CD4-positive, alpha-beta memory T cell (primary cell): Measurements from ENCODE around the gene BBS2. TPM values are rescaled to one million over a fixed set of nuclear protein-coding genes. Genes with fewer than 3 reads are reported as not detected.

Experiments
- CTCF ChIA-PET: fragments of 350-600 bp; sonication (Branson Sonifier 250); formaldehyde crosslinking; loops from one replicate; lab custom pipeline; 2021; ENCODE audit warnings: inconsistent platforms; ENCODE audit not compliant: partially characterized antibody; lab: Charles Lee
- POLR2A ChIA-PET: fragments of 350-600 bp; sonication (Branson Sonifier 250); formaldehyde crosslinking; loops from one replicate; lab custom pipeline; 2021; ENCODE audit not compliant: partially characterized antibody; lab: Charles Lee
- DNase-seq, 5 donors: peaks; one replicate each; pipeline versions ENCODE4 v3.0.0 to v3.0.0-alpha.2; 2020 to 2022; ENCODE audit warnings: mixed read lengths in 1 of 5
- H3K27ac ChIP-seq: one replicate; pipeline ENCODE4 v1.7.0; 2013; ENCODE audit warnings: low read depth, low read length
- H3K27me3 ChIP-seq: 2 replicates; pipeline ENCODE4 v1.7.0; 2013; ENCODE audit warnings: mild to moderate bottlenecking, low read length, moderate library complexity; ENCODE audit not compliant: insufficient read depth
- H3K36me3 ChIP-seq: 2 replicates; pipeline ENCODE4 v1.7.0; 2013; ENCODE audit warnings: mild to moderate bottlenecking, low read length, moderate library complexity; ENCODE audit not compliant: insufficient read depth
- H3K4me1 ChIP-seq: 2 replicates; pipeline ENCODE4 v1.7.0; 2013; ENCODE audit warnings: mild to moderate bottlenecking, low read length, moderate library complexity; ENCODE audit not compliant: insufficient read depth
- H3K4me3 ChIP-seq, 2 donors: one replicate each; pipeline ENCODE4 v1.7.0; 2013; ENCODE audit warnings: low read length in 2 of 2, mild to moderate bottlenecking in 1 of 2
- H3K9me3 ChIP-seq, 2 donors: one replicate each; pipeline ENCODE4 v1.7.0; 2013; ENCODE audit warnings: low read length in 2 of 2, control low read depth in 1 of 2; ENCODE audit not compliant: control insufficient read depth in 1 of 2
- H3K27ac Mint-ChIP-seq, 7 donors: one replicate each; pipeline ENCODE4 v1.8.0; 2020 to 2021; ENCODE audit warnings: mixed read lengths in 7 of 7, mild to moderate bottlenecking in 6 of 7, inconsistent platforms in 3 of 7, moderate library complexity in 3 of 7
- H3K27me3 Mint-ChIP-seq, 2 donors: one replicate each; pipeline ENCODE4 v1.8.0; 2020 to 2021; ENCODE audit warnings: mixed read lengths in 2 of 2
- H3K36me3 Mint-ChIP-seq, 2 donors: one replicate each; pipeline ENCODE4 v1.8.0; 2020 to 2021; ENCODE audit warnings: mixed read lengths in 2 of 2, inconsistent platforms in 1 of 2, mild to moderate bottlenecking in 1 of 2
- H3K4me1 Mint-ChIP-seq, 4 donors: one replicate each; pipeline ENCODE4 v1.8.0; 2020 to 2021; ENCODE audit warnings: mixed read lengths in 4 of 4, mild to moderate bottlenecking in 1 of 4
- H3K4me3 Mint-ChIP-seq, 8 donors: one replicate each; pipeline ENCODE4 v1.8.0; 2020 to 2021; ENCODE audit warnings: mixed read lengths in 8 of 8, mild to moderate bottlenecking in 7 of 8, moderate library complexity in 6 of 8, inconsistent platforms in 3 of 8
- H3K9me3 Mint-ChIP-seq, 8 donors: one replicate each; pipeline ENCODE4 v1.8.0; 2020 to 2021; ENCODE audit warnings: mixed read lengths in 8 of 8, mild to moderate bottlenecking in 5 of 8, inconsistent platforms in 3 of 8, moderate library complexity in 1 of 8
- intact Hi-C: fragments of 100-400 bp; cut with micrococcal nuclease; formaldehyde crosslinking; loops from one replicate; pipeline ENCODE4 v1.15.1; 2023
- polyA plus RNA-seq, 2 donors: library from polyadenylated mRNA; unstranded; fragments of 300-500 nt; fragmentation: Illumina TruSeq; gene quantifications; one replicate each; pipeline ENCODE4 v1.2.3, GENCODE V29; 2021
- total RNA-seq, 2 experiments: library from RNA; stranded (reverse); gene quantifications; one replicate each; pipeline ENCODE4 v1.2.3, GENCODE V29; 2021

Gene BBS2
- total and polyA plus RNA-seq, 4 experiments from 2014 or later: 36.6 to 96.0 (median 67.5) TPM

DNA sequence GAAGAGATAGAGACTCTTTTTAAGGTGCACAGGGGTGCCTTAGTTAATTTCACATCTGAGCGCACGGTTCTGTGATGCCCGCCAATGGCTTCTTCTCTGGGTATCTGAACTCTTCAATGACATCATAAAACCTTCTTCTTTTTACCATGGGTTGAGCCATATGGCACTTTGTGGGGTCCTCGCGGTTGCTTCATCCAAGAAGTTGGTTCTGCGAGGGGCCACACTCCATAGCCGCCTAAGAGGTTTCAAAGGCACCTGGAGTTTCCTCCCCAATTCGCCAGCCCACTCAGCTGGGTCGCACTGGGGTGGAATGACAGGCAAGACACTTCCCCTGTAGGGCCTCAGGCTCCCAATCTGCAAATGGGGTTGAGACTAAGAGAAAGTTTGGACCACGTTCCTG, 34.6 kb upstream of the BBS2 start:
- H3K4me1 ChIP-seq: no peaks in the 10 kb centered on the region
- Mint-ChIP-seq H3K27ac (no peak overlapping the region), H3K4me3 (no peak overlapping the region), H3K4me1 (peaks cover 0 to 4% (median 0%) of the 10 kb centered on the region in 4 donors), H3K9me3 (no peaks in the 10 kb centered on the region), H3K27me3 (peaks cover 12 to 18% of the 10 kb centered on the region in 2 donors), H3K36me3 (no peaks in the 10 kb centered on the region)
- no peaks in the 10 kb centered on the region for H3K27me3 ChIP-seq
- H3K27ac ChIP-seq: no peak overlapping the region
- H3K36me3 ChIP-seq: no peaks in the 10 kb centered on the region
- CTCF ChIA-PET: no interaction called here
- H3K9me3 ChIP-seq: no peaks in the 10 kb centered on the region
- intact Hi-C loops: no loop called here
- no peak for DNase-seq
- POLR2A ChIA-PET: no interaction called here
- no peak overlapping the region for H3K4me3 ChIP-seq

DNA sequence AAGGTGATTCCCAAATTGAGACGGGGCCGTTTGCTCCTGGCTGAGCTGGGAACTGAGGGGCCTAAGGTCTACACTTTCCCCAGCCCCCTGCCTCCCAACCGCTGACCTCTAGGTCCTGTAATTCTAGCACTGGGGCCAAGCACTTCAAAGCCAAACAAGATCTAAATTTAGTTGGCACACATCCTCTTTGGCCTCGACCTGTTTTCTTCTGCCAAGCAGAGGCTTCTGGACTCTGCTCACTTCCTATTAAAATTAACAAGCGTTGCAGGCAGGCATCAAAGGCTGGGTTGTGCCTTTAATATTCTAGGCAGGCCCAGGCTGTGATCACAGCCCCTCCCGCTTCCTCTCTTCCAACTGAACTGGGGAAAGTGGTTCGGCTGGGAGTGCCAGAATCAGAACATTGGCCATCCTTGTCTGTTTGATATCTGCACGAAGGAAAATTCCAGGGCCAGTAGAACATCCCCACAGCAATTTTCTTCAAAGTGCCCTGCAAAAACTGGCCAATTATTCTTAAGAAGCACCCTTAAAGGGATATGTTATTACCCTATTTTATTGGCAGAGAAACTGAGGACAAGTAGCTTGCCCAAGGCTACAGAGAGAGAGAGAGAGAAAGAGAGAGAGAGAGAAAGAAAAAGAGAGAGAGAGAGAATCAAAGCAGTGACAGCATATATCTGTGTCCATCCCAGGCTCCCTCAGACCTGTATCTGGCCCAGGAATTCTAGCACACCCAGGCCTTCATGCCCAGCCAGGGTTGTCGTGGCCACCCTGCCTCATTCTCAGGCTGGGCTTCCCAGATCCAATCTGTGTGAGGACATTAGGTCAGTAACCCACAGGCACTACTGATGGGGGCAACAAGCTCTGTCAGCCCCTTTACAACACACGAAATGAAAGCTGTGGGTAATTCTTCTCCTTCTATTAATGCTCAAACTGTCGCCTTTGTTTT, 32.2 kb upstream of the BBS2 start:
- Histone ChIP-seq H3K27me3 (no peaks in the 10 kb centered on the region), H3K4me3 (no peak overlapping the region), H3K9me3 (no peaks in the 10 kb centered on the region), H3K4me1 (peaks cover 13% of the 10 kb centered on the region), H3K36me3 (no peaks in the 10 kb centered on the region), H3K27ac (no peak overlapping the region)
- peaks cover 11 to 14% of the 10 kb centered on the region in 2 donors for H3K27me3 Mint-ChIP-seq
- no peak for DNase-seq
- intact Hi-C loops: no loop called here
- no peak overlapping the region for H3K27ac Mint-ChIP-seq
- ChIA-PET POLR2A (no interaction called here), CTCF (no interaction called here)
- no peaks in the 10 kb centered on the region for H3K9me3 Mint-ChIP-seq
- peaks cover 8 to 19% (median 11%) of the 10 kb centered on the region in 4 donors for H3K4me1 Mint-ChIP-seq
- H3K36me3 Mint-ChIP-seq: no peaks in the 10 kb centered on the region
- H3K4me3 Mint-ChIP-seq: no peak overlapping the region

DNA sequence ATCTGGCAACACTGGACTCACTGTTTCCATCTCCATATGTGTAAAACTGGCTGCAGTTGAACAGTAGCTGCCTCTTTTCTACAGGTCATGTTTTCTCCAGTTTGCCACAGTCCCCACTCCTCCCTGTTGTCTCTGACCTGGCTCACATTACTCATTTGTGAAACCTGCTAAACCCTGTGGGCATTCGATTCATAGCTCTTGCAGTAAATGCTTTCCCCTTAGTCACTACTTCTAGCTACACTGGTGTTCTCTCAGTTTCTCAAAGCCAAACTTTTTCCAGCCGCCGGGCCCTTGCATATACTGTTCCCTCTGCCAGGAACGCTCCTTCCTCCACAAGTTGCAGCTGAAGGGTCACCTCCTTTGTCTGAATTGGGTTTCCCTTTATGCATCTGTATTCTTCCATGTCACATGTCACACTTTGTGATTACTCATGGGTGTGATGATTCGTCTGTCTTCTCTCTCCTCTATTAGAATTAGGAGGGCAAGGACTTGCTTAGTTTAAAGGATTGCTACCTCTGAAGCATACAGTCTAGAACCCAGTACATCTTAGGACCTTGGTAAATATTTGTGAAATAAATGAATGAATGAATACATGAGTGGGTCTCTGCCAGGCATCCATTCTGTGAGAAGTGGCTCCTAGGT, 30.0 kb upstream of the BBS2 start:
- ChIA-PET CTCF (interaction anchor here (1.1 to 1.4 kb wide), 2 partner anchors 11 to 28 kb away, joined by 3 to 4 read pairs; no protein-coding TSS in a partner anchor), POLR2A (no interaction called here)

DNA sequence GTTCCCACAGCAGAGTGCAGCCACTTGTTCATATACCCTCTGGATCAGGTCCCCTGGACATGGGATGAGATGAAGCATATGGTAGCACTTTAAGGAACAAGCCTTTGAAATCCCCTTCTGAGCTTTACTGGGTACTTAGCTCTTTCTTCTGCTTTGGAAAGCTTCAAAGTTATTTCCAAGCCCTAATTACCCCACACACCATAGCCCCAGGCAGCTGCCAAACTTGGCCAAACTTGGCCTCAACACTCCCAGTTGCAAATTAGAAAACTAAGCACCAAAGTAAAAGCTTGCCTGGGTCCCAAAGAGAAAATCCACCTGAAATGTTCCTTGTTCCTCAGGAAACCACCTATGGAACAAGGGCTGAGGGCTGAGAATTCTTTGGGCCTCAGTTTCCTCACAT, 29.3 kb upstream of the BBS2 start:
- Histone ChIP-seq H3K36me3 (no peaks in the 10 kb centered on the region), H3K9me3 (no peaks in the 10 kb centered on the region), H3K27ac (no peak overlapping the region), H3K27me3 (no peaks in the 10 kb centered on the region), H3K4me3 (no peak overlapping the region), H3K4me1 (peaks cover 16% of the 10 kb centered on the region)
- Mint-ChIP-seq H3K27me3 (peaks cover under 1 to 14% of the 10 kb centered on the region in 2 donors), H3K27ac (peak overlapping the region in 1 of 7 donors; percentile 30), H3K9me3 (no peaks in the 10 kb centered on the region), H3K4me1 (peaks cover 8 to 23% (median 14%) of the 10 kb centered on the region in 4 donors), H3K4me3 (no peak overlapping the region), H3K36me3 (no peaks in the 10 kb centered on the region)
- CTCF ChIA-PET: interaction anchor here (1.1 to 2.4 kb wide), 2 partner anchors 12 to 153 kb away, joined by 4 to 11 read pairs; no protein-coding TSS in a partner anchor
- DNase-seq: no peak
- POLR2A ChIA-PET: no interaction called here
- intact Hi-C loops: no loop called here

More for the DNA sequence above, 30.0 kb upstream of the BBS2 start:
- no peaks in the 10 kb centered on the region for H3K36me3 ChIP-seq
- intact Hi-C loops: no loop called here
- no peak overlapping the region for H3K4me3 ChIP-seq
- H3K27me3 ChIP-seq: no peaks in the 10 kb centered on the region
- Mint-ChIP-seq H3K36me3 (no peaks in the 10 kb centered on the region), H3K4me1 (peaks cover 8 to 23% (median 14%) of the 10 kb centered on the region in 4 donors), H3K27ac (peak overlapping the region in 1 of 7 donors; percentile 4), H3K27me3 (peaks cover 3 to 14% of the 10 kb centered on the region in 2 donors), H3K9me3 (no peaks in the 10 kb centered on the region), H3K4me3 (no peak overlapping the region)
- no peaks in the 10 kb centered on the region for H3K9me3 ChIP-seq
- no peak for DNase-seq
- H3K27ac ChIP-seq: no peak overlapping the region
- H3K4me1 ChIP-seq: peaks cover 16% of the 10 kb centered on the region

DNA sequence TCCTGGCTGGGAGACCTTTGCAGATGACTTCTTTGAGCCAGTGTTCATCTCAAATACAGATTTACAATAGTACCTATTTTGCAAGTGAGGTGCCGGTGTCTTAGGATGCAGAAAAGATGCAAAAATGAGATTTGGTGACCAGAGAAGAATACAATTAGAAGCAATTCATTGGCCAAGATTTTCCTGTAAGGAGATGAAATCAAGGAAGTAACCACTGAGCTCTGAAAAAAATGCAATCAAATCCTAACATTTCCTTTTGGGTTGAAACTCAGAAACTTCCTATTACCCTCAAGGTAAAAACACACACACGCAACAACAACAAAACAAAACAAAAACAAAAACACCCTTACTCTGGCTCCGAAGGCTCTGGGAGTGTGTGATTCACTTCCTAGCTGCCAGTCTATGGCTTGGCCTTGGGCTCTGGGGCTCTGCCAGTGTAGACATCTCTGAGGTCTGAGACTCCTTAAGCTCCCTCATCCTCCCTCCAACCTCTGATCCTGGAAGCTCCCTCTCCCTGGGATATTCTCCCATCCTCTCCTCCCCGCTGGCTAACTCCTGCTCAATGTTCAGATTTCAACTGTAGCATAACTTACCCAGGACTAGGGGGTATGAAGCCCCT, 28.2 kb upstream of the BBS2 start:
- H3K9me3 Mint-ChIP-seq: no peaks in the 10 kb centered on the region
- Histone ChIP-seq H3K27me3 (no peaks in the 10 kb centered on the region), H3K9me3 (no peaks in the 10 kb centered on the region), H3K36me3 (no peaks in the 10 kb centered on the region), H3K4me1 (peaks cover 16% of the 10 kb centered on the region), H3K27ac (no peak overlapping the region), H3K4me3 (no peak overlapping the region)
- intact Hi-C loops: no loop called here
- peak overlapping the region in 5 of 7 donors; percentile 22 to 75 (median 57) for H3K27ac Mint-ChIP-seq
- H3K4me1 Mint-ChIP-seq: peaks cover 8 to 23% (median 14%) of the 10 kb centered on the region in 4 donors
- ChIA-PET POLR2A (interaction anchor here (1.5 kb wide), 1 partner anchor 97 kb away, joined by 4 read pairs; the partner anchor contains the start of genes NUDT21 and OGFOD1), CTCF (interaction anchor here (0.6 to 2.4 kb wide), 6 partner anchors 14 to 404 kb away, joined by 4 to 11 read pairs (median 6); no protein-coding TSS in a partner anchor)
- no peak for DNase-seq
- H3K27me3 Mint-ChIP-seq: peaks cover 0 to 7% of the 10 kb centered on the region in 2 donors
- H3K4me3 Mint-ChIP-seq: peak overlapping the region in 4 of 8 donors; percentile 41 to 61 (median 52)
- no peaks in the 10 kb centered on the region for H3K36me3 Mint-ChIP-seq

DNA sequence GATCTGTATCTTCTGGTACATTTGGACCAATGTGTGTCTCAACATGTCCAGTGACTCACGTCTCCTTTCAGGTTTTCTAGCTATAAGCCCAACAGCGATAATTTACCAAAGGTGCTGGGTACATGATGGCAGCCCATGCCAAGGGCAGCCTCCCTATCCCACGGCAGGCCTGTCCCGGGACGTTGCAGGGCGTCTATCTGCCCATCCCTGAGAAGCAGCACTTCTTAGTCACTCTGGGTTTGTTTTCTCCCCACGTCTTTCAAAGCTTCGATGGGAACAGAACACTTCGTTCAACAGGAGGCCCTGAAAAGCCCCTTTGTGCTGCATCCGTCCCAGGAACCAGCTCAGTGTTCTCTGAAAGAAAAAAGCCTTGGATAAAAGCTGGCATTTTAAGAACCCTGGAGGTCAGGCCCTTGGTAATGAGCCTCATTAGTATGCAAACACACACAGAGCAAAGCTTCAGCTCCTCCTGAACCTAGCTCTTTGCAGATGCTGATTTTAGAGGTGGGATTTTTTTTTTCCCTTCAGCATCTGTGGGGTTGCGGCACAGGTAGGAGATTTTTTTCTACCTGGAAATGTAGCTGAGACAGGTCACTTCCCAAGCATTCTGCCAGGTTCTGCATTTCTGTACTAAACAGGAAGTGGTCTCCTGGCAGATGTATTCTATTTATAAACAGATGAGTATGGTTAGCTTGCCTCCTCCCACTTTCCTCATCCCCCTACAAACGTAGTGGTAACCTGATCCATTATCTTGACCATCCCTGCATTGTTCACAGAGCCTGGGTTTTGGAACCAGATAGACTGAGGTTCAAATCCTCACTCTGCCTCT, 27.5 kb upstream of the BBS2 start:
- no peaks in the 10 kb centered on the region for H3K36me3 ChIP-seq
- no peaks in the 10 kb centered on the region for H3K27me3 ChIP-seq
- POLR2A ChIA-PET: interaction anchor here (1.2 to 1.5 kb wide), 2 partner anchors 17 to 96 kb away, joined by 3 to 4 read pairs; partner anchors contain the start of genes NUDT21 and OGFOD1
- no peak for DNase-seq
- no peak overlapping the region for H3K4me3 ChIP-seq
- peak overlapping the region in 4 of 8 donors; percentile 41 to 61 (median 52) for H3K4me3 Mint-ChIP-seq
- CTCF ChIA-PET: interaction anchor here (0.6 to 2.4 kb wide), 7 partner anchors 15 to 954 kb away, joined by 3 to 11 read pairs (median 5); no protein-coding TSS in a partner anchor
- peak overlapping the region in 6 of 7 donors; percentile 10 to 74 (median 46) for H3K27ac Mint-ChIP-seq
- peaks cover 8 to 23% (median 14%) of the 10 kb centered on the region in 4 donors for H3K4me1 Mint-ChIP-seq
- intact Hi-C loops: no loop called here
- no peaks in the 10 kb centered on the region for H3K9me3 ChIP-seq
- H3K27me3 Mint-ChIP-seq: peaks cover 0 to 6% of the 10 kb centered on the region in 2 donors
- H3K9me3 Mint-ChIP-seq: no peaks in the 10 kb centered on the region
- H3K36me3 Mint-ChIP-seq: no peaks in the 10 kb centered on the region
- H3K27ac ChIP-seq: no peak overlapping the region
- peaks cover 16% of the 10 kb centered on the region for H3K4me1 ChIP-seq
